ENCODE measurements around the gene ACAA1. TPM values are rescaled to one million over a fixed set of nuclear protein-coding genes. Genes with fewer than 3 reads are reported as not detected.

The ACAA1 gene
- total and polyA plus RNA-seq, 9 of the 15 experiments (the other 6 are each of a cell fraction or from before 2014, with no cell fraction given) = 4.0 to 88.9 (median 57.2) TPM

DNA sequence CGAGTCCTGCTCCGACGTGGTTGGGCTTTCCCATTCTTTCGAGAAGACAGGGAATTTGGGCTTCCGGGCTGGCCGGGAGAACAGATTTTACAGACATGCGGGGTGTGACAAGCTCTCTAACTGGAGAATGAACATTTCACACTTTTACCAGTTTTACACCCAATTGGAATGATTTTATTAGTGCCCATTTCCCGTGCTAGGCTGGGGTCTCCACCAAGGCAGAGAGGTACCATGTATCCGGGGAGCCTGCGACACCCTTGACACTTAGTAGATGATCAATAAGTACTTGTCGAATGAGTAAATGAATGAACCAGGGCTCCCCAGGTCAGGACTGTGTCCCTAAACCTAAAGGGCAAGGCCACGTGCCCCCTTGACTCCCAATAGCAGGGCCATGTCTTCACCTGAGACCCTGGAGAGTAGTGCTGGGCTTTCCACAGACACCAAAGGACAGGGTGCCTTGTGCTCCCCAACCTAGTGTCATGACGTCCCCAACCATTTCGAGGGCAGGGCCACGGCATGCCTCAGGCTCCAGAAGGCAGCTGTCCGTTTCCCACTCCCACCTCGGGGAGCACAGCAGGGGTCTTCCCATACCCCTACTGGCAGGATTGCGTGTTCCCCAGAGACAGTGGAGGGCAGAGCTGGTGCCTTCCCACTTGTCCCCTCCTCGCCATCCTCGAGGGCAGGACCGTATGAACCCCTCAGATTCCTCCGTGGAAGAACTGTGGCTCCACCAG is 855 bp upstream of the ACAA1 start (continued):
- 0 out of 2 replicates have a peak, but pooled peaks have one; percentile 17 for TF ChIP-seq ZNF696 (CRISPR knock-in tag; conservative IDR thresholded peaks at IDR 0.05)
- peak; percentile 3; the same call in 1 of the 2 replicates for TF ChIP-seq BCOR (IDR thresholded peaks at IDR 0.05)
- TF ChIP-seq GTF2E2 (tag; IDR thresholded peaks at IDR 0.05) = 0 out of 2 replicates have a peak, but pooled peaks have one; percentile 37
- TF ChIP-seq FOXJ3 (CRISPR knock-in tag; IDR thresholded peaks at IDR 0.05) = no peak
- TF ChIP-seq, protein P1, sequence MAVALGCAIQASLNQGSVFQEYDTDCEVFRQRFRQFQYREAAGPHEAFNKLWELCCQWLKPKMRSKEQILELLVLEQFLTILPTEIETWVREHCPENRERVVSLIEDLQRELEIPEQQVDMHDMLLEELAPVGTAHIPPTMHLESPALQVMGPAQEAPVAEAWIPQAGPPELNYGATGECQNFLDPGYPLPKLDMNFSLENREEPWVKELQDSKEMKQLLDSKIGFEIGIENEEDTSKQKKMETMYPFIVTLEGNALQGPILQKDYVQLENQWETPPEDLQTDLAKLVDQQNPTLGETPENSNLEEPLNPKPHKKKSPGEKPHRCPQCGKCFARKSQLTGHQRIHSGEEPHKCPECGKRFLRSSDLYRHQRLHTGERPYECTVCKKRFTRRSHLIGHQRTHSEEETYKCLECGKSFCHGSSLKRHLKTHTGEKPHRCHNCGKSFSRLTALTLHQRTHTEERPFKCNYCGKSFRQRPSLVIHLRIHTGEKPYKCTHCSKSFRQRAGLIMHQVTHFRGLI (CRISPR knock-in tag; IDR thresholded peaks at IDR 0.05) = peak; percentile 95; the same call in 1 of the 2 replicates
- no peak for TF ChIP-seq BACH1 (tag; IDR thresholded peaks at IDR 0.05)
- TF ChIP-seq SP1 (CRISPR knock-in tag; IDR thresholded peaks at IDR 0.05) = no peak
- TF ChIP-seq HCFC1 (IDR thresholded peaks at IDR 0.05; ENCODE audit: low read depth, low read length) = no peak; the same call in 1 of the 2 replicates
- 0 out of 2 replicates have a peak, but pooled peaks have one; percentile 23 for TF ChIP-seq RFX7 (CRISPR knock-in tag; IDR thresholded peaks at IDR 0.05)
- no peak for TF ChIP-seq PHB2 (IDR thresholded peaks at IDR 0.05; ENCODE audit: low read depth)
- TF ChIP-seq NCOA1 (IDR thresholded peaks at IDR 0.05; ENCODE audit: low read depth) = no peak
- TF ChIP-seq ZNF41 (CRISPR knock-in tag; conservative IDR thresholded peaks at IDR 0.05) = 0 out of 2 replicates have a peak, but pooled peaks have one; percentile 29
- no peak for TF ChIP-seq SOX6 (IDR thresholded peaks at IDR 0.05)
- no peak for TF ChIP-seq DPF2 (IDR thresholded peaks at IDR 0.05)
- 0 out of 2 replicates have a peak, but pooled peaks have one; percentile 49 for TF ChIP-seq RUNX1 (IDR thresholded peaks at IDR 0.05; ENCODE audit: low read depth)
- TF ChIP-seq, protein P2, sequence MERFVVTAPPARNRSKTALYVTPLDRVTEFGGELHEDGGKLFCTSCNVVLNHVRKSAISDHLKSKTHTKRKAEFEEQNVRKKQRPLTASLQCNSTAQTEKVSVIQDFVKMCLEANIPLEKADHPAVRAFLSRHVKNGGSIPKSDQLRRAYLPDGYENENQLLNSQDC (CRISPR knock-in tag; IDR thresholded peaks at IDR 0.05) = no peak
- no peak for TF ChIP-seq TBP (optimal IDR thresholded peaks at IDR 0.05; ENCODE audit: low read depth, low read length)
- peak; percentile 14; the same call in 1 of the 2 replicates for TF ChIP-seq TAF7 (tag; IDR thresholded peaks at IDR 0.05)
- TF ChIP-seq, protein P3, sequence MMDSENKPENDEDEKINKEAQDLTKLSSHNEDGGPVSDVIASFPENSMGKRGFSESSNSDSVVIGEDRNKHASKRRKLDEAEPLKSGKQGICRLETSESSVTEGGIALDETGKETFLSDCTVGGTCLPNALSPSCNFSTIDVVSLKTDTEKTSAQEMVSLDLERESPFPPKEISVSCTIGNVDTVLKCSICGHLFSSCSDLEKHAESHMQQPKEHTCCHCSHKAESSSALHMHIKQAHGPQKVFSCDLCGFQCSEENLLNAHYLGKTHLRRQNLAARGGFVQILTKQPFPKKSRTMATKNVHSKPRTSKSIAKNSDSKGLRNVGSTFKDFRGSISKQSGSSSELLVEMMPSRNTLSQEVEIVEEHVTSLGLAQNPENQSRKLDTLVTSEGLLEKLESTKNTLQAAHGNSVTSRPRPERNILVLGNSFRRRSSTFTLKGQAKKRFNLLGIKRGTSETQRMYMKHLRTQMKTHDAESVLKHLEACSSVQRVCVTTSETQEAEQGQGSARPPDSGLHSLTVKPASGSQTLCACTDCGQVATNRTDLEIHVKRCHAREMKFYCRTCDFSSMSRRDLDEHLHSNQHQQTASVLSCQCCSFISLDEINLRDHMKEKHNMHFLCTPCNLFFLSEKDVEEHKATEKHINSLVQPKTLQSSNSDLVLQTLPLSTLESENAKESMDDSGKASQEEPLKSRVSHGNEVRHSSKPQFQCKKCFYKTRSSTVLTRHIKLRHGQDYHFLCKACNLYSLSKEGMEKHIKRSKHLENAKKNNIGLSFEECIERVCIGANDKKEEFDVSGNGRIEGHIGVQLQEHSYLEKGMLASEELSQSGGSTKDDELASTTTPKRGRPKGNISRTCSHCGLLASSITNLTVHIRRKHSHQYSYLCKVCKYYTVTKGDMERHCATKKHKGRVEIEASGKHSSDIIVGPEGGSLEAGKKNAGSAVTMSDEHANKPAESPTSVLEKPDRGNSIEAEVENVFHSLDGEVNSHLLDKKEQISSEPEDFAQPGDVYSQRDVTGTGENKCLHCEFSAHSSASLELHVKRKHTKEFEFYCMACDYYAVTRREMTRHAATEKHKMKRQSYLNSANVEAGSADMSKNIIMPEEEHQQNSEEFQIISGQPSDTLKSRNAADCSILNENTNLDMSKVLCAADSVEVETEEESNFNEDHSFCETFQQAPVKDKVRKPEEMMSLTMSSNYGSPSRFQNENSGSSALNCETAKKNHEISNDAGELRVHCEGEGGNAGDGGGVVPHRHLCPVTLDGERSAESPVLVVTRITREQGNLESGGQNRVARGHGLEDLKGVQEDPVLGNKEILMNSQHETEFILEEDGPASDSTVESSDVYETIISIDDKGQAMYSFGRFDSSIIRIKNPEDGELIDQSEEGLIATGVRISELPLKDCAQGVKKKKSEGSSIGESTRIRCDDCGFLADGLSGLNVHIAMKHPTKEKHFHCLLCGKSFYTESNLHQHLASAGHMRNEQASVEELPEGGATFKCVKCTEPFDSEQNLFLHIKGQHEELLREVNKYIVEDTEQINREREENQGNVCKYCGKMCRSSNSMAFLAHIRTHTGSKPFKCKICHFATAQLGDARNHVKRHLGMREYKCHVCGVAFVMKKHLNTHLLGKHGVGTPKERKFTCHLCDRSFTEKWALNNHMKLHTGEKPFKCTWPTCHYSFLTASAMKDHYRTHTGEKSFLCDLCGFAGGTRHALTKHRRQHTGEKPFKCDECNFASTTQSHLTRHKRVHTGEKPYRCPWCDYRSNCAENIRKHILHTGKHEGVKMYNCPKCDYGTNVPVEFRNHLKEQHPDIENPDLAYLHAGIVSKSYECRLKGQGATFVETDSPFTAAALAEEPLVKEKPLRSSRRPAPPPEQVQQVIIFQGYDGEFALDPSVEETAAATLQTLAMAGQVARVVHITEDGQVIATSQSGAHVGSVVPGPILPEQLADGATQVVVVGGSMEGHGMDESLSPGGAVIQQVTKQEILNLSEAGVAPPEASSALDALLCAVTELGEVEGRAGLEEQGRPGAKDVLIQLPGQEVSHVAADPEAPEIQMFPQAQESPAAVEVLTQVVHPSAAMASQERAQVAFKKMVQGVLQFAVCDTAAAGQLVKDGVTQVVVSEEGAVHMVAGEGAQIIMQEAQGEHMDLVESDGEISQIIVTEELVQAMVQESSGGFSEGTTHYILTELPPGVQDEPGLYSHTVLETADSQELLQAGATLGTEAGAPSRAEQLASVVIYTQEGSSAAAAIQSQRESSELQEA (IDR thresholded peaks at IDR 0.05; ENCODE audit: low read depth) = peak; percentile 7; the same call in 1 of the 2 replicates
- TF ChIP-seq PHF21A (IDR thresholded peaks at IDR 0.05; ENCODE audit: borderline replicate concordance, low read depth) = no peak
- no peak for TF ChIP-seq TAF9B (IDR thresholded peaks at IDR 0.05; ENCODE audit: partially characterized antibody)

Data from K562 (cell line).